Epithelial cell of esophagus (primary cell): ENCODE data around the gene TLR9.

Experiments used
- DNase-seq: peaks from one replicate; pipeline ENCODE4 v3.0.0; 2010; ENCODE audit warnings: low read depth
- H3K4me3 ChIP-seq: 2 replicates; pipeline ENCODE4 v1.5.1; 2011; ENCODE audit warnings: mild to moderate bottlenecking, low read length, control low read depth
- TF ChIP-seq, protein P1 (sequence below): IDR thresholded peaks from 2 replicates; pipeline ENCODE4 v1.5.1; 2011; ENCODE audit warnings: low read depth, mild to moderate bottlenecking, low read length, control low read depth, inconsistent platforms; ENCODE audit not compliant: insufficient read depth; ENCODE audit errors: missing control alignments

The TLR9 gene

GRCh38 chr3:52215351-52215750 lies 10.1 kb downstream of the TLR9 start:
- TF ChIP-seq, protein P1, sequence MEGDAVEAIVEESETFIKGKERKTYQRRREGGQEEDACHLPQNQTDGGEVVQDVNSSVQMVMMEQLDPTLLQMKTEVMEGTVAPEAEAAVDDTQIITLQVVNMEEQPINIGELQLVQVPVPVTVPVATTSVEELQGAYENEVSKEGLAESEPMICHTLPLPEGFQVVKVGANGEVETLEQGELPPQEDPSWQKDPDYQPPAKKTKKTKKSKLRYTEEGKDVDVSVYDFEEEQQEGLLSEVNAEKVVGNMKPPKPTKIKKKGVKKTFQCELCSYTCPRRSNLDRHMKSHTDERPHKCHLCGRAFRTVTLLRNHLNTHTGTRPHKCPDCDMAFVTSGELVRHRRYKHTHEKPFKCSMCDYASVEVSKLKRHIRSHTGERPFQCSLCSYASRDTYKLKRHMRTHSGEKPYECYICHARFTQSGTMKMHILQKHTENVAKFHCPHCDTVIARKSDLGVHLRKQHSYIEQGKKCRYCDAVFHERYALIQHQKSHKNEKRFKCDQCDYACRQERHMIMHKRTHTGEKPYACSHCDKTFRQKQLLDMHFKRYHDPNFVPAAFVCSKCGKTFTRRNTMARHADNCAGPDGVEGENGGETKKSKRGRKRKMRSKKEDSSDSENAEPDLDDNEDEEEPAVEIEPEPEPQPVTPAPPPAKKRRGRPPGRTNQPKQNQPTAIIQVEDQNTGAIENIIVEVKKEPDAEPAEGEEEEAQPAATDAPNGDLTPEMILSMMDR: no peak
- no peak for DNase-seq
- H3K4me3 ChIP-seq: no peak overlapping the region

GRCh38 chr3:52213901-52214300 lies 11.5 kb downstream of the TLR9 start:
- no peak overlapping the region for H3K4me3 ChIP-seq
- TF ChIP-seq, protein P1: no peak
- DNase-seq: no peak

DNA sequence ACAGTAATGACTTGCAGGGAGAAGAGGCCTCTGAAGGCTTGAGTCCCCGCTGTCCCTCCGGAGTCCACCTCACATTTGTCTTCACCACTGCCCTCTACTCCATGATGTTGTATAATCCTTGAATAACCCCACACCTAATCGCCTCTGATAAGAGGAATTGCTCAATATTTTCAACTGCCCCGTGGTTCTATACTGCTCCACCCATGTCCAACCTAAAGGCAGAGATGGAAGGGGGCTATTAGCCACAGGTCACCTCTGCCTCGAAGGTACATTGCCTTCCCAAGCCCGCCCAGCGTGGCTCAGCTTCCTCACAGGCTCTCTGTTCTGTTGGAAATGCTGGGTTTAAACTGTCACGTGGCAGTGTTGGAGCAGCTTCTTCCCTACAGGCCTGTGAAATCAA lies 12.4 kb downstream of the TLR9 start:
- no peak for DNase-seq
- no peak overlapping the region for H3K4me3 ChIP-seq
- TF ChIP-seq, protein P1: no peak

DNA sequence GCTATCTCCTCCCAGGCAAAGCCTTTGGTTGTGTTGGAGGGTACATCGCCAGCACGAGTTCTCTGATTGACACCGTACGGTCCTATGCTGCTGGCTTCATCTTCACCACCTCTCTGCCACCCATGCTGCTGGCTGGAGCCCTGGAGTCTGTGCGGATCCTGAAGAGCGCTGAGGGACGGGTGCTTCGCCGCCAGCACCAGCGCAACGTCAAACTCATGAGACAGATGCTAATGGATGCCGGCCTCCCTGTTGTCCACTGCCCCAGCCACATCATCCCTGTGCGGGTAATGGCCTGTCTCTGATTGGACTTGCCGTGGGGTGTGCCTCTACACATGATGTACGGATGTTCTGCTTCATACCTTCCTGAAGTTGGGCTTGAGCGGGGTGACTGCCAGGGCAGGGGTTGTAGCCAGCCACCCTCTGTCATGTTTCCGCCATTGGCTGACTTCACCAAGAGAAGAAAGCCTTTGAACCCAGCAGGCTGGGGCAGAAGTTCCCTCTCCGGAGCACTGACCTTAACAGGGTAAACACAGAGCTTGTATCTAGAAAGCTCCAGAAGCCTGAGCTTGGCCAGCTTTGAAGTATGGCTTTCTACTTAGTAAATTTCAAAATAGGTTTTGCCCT lies 14.1 kb downstream of the TLR9 start:
- TF ChIP-seq, protein P1: no peak

GRCh38 chr3:52210550-52211046 lies 14.8 kb downstream of the TLR9 start:
- TF ChIP-seq, protein P1: no peak
- H3K4me3 ChIP-seq: no peak overlapping the region
- peak; percentile 93 for DNase-seq

More for the DNA sequence above, 14.1 kb downstream of the TLR9 start:
- H3K4me3 ChIP-seq: no peak overlapping the region
- DNase-seq: no peak

DNA sequence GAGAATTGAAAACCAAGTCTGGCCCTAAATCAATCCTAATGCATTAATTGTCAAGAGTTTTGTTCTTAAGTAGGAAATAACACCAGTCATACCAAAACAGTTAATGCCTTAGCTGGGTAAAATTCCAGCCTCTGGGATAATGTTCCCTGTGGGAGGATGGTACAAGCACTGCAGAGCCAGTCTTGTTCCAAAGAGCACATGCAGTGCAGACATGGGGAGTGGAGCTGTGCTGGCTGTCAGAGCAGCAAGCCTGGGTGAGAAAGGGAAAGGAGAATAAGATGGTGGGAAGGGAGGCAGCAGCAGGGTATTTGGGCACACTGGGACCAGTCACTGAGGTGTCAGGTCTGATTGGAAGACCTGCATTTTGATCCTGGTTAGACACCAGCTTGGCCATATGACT lies 15.4 kb downstream of the TLR9 start:
- DNase-seq: no peak
- TF ChIP-seq, protein P1: no peak
- no peak overlapping the region for H3K4me3 ChIP-seq

GRCh38 chr3:52208556-52208955 lies 16.9 kb downstream of the TLR9 start:
- DNase-seq: no peak
- TF ChIP-seq, protein P1: no peak
- no peak overlapping the region for H3K4me3 ChIP-seq
